ENCODE measurements around the gene CFL2.

- TF ChIP-seq POLR2A (IDR thresholded peaks at IDR 0.05) (no peak), EP300 (IDR thresholded peaks at IDR 0.05) (no peak)
These were observed 35.7 kb downstream of the CFL2 start for GRCh38 chr14:34678735-34679134.

All from tibial nerve (tissue), 3 donors.